Activated CD8-positive, alpha-beta T cell treated with anti-CD3 and anti-CD28 coated beads for 36 hours (primary cell): ENCODE results near the gene MEG3. TPM values are rescaled to one million over a fixed set of nuclear protein-coding genes. Genes with fewer than 3 reads are reported as not detected.

ENCODE experiments used
- ATAC-seq: fragments of 200-7000 bp; cut with Tn5 transposase; one replicate; pipeline ENCODE4 v1.10.0; 2021; ENCODE audit warnings: mild to moderate bottlenecking, moderate library complexity
- CTCF ChIA-PET: fragments of 350-600 bp; sonication (Branson Sonifier 250); formaldehyde crosslinking; loops from one replicate; lab custom pipeline; 2021; ENCODE audit warnings: antibody characterized with exemption; lab: Charles Lee
- POLR2A ChIA-PET: fragments of 350-600 bp; sonication (Branson Sonifier 250); formaldehyde crosslinking; loops from one replicate; lab custom pipeline; 2021; ENCODE audit warnings: antibody characterized with exemption; lab: Charles Lee
- DNase-seq: peaks from one replicate; pipeline ENCODE4 v3.0.0-alpha.2; 2020
- H3K27ac Mint-ChIP-seq: one replicate; pipeline ENCODE4 v1.8.0; 2021; ENCODE audit warnings: mild to moderate bottlenecking, mixed read lengths
- H3K27me3 Mint-ChIP-seq: one replicate; pipeline ENCODE4 v1.8.0; 2021; ENCODE audit warnings: mixed read lengths
- H3K36me3 Mint-ChIP-seq: one replicate; pipeline ENCODE4 v1.8.0; 2021; ENCODE audit warnings: low read depth, mixed read lengths
- H3K4me1 Mint-ChIP-seq: one replicate; pipeline ENCODE4 v1.8.0; 2021; ENCODE audit warnings: low read depth, mixed read lengths
- H3K4me3 Mint-ChIP-seq: one replicate; pipeline ENCODE4 v1.8.0; 2021; ENCODE audit warnings: mild to moderate bottlenecking, moderate library complexity, mixed read lengths
- H3K9me3 Mint-ChIP-seq: one replicate; pipeline ENCODE4 v1.8.0; 2021; ENCODE audit warnings: mixed read lengths
- intact Hi-C: fragments of 100-400 bp; cut with micrococcal nuclease; formaldehyde crosslinking; loops from one replicate; pipeline ENCODE4 v1.10.0; 2022
- total RNA-seq, 2 experiments: library from RNA; stranded (reverse); gene quantifications; one replicate each; pipeline ENCODE4 v1.2.3, GENCODE V29; 2021
- TF ChIP-seq, protein P1 (sequence below): fragments of 200-600 bp; IDR thresholded peaks from one replicate; pipeline ENCODE4 v1.8.0; 2022; ENCODE audit warnings: antibody characterized with exemption, mild to moderate bottlenecking

MEG3 gene
- total RNA-seq, 2 experiments from 2014 or later, result not detected

DNA sequence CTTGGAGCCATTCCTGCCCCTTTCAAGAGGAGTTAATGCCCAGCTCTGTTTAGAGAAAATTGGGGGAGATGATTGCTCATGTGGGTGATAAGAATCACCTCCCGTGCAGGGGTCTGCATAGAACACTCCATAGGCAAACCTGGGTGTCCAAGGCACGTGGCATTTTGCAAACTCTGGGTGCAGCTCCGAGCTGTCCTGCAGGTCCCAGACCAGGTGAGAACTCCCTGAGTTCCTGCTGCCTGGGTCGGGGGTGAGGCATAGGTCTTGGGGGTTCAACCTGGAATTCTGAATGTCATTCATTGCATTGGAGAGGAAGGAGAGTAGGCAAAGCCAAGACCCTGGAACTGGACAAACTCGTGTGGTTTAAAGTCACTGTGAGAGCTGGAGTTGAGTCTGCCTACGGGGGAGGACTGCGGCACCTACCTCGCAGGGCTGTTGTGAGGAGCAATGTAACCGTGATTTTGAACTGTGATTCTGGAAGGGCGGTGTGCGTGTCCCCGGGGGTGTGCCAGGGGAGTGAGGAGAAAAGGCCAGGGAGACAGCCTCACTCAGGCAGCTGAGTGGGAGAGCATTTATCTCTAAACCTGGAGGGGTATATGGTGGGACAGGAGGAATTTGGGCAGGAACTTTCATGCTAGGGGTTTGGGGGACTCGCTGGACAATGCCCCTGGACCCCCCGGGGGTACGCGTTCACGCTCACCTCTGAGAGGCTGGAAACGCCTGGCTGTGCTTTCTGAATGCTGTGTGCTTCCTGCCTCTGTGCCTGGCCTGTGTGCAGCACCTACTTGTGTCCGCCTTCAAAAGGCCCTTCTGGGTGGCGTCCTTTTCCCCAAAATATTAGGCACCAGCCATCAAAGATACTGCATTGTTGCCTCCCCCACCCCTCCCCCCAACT is 30.4 kb downstream of the MEG3 start:
- ATAC-seq (no peak), DNase-seq (no peak)
- intact Hi-C loops, result no loop called here
- TF ChIP-seq, protein P1, sequence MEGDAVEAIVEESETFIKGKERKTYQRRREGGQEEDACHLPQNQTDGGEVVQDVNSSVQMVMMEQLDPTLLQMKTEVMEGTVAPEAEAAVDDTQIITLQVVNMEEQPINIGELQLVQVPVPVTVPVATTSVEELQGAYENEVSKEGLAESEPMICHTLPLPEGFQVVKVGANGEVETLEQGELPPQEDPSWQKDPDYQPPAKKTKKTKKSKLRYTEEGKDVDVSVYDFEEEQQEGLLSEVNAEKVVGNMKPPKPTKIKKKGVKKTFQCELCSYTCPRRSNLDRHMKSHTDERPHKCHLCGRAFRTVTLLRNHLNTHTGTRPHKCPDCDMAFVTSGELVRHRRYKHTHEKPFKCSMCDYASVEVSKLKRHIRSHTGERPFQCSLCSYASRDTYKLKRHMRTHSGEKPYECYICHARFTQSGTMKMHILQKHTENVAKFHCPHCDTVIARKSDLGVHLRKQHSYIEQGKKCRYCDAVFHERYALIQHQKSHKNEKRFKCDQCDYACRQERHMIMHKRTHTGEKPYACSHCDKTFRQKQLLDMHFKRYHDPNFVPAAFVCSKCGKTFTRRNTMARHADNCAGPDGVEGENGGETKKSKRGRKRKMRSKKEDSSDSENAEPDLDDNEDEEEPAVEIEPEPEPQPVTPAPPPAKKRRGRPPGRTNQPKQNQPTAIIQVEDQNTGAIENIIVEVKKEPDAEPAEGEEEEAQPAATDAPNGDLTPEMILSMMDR, result no peak
- H3K27ac Mint-ChIP-seq, result no peak overlapping the region
- H3K36me3 Mint-ChIP-seq, result no peaks in the 10 kb centered on the region
- H3K27me3 Mint-ChIP-seq, result no peaks in the 10 kb centered on the region
- ChIA-PET POLR2A (no interaction called here), CTCF (no interaction called here)
- H3K4me3 Mint-ChIP-seq, result no peak overlapping the region
- H3K4me1 Mint-ChIP-seq, result no peaks in the 10 kb centered on the region
- no peaks in the 10 kb centered on the region for H3K9me3 Mint-ChIP-seq

DNA sequence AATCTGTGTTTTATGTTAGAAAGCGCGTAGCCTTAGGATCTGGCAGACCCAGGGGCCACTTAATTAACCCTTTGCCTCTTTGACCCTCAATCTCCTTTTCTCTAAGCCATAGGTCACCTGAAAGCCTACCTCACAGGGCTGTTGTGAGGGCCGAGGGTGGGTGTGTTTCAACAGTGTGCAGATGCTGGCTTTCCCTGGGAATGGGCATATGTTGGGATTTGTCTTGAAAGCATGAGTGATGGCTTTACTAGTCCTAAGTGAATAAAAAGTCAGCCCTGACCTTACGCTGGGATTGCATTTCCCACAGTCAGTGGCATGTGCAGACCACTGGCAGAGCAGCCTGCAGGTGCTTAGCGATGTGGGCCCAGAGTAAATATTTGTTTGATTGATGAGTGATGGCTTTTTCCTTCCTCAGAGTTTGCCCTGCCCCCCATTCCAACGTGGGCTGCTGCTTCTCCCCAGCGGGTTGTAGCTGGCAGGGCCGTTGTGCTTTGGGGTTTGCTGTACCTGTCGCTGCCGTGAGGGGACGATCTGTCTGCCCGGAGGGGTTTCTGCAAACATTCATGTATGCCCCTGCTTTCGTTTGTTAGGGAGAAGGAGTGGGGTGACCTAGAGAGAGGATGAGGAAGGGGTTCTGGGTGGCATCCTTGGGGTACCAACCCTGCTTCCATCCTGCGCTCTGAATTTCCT is 31.5 kb downstream of the MEG3 start:
- TF ChIP-seq, protein P1, result no peak
- H3K36me3 Mint-ChIP-seq, result no peaks in the 10 kb centered on the region
- no peak overlapping the region for H3K27ac Mint-ChIP-seq
- POLR2A ChIA-PET, result no interaction called here
- no peaks in the 10 kb centered on the region for H3K4me1 Mint-ChIP-seq
- no peak for DNase-seq
- ATAC-seq, result no peak
- CTCF ChIA-PET, result no interaction called here
- intact Hi-C loops, result no loop called here
- no peak overlapping the region for H3K4me3 Mint-ChIP-seq
- no peaks in the 10 kb centered on the region for H3K9me3 Mint-ChIP-seq
- no peaks in the 10 kb centered on the region for H3K27me3 Mint-ChIP-seq

DNA sequence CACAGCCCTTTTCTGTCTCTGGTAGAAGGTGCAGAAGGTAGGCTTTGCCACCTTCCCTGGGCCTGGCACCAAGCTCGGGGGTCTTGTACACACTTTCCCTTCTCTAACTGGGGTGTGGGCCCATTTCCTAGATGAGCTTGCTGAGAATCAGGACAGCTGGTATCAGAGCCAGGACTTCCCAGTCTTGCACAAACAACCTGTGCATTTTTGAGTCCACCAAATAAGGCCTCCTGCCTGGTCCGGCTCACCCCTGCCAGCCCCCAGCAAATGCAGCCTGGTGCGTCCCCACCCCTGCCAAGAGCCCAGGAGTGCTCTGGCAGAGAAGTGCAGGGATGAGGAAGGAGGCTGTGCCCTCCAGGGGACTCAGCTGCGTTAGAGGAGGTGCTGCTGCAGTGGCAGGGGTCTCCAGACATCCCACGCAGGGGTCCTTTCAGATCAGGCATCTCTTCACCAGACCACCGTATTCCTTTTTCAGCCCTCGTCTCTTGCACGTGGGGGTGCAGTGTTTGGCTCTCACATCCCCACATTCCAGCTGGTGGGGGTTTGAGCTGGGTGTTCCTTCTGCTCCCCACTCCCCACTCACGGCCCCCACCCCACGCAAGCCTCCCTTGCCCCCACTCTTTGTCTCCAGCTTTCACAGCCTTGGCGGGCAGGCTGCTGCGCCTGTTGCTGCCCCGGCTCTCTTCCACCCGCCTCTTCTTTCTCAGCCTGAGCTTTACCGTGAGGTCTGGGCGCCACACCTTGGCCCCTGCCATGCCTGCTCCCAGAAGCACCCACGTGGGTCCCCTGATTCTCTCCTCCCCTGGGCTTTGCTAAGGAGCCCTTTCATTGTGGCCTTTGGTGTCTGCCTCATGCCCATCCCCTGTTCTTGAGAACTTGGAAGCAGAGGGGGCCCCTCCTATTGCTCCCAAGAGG is 32.3 kb downstream of the MEG3 start:
- Mint-ChIP-seq H3K4me3 (no peak overlapping the region), H3K9me3 (no peaks in the 10 kb centered on the region), H3K4me1 (no peaks in the 10 kb centered on the region), H3K27ac (no peak overlapping the region), H3K27me3 (no peaks in the 10 kb centered on the region), H3K36me3 (no peaks in the 10 kb centered on the region)
- CTCF ChIA-PET, result no interaction called here
- ATAC-seq (no peak), DNase-seq (no peak)
- POLR2A ChIA-PET, result no interaction called here
- TF ChIP-seq, protein P1, result no peak
- intact Hi-C loops, result no loop called here

- no peak for ATAC-seq
- no peak for DNase-seq
- Mint-ChIP-seq H3K4me1 (no peaks in the 10 kb centered on the region), H3K27ac (no peak overlapping the region), H3K9me3 (no peaks in the 10 kb centered on the region), H3K36me3 (no peaks in the 10 kb centered on the region), H3K27me3 (no peaks in the 10 kb centered on the region), H3K4me3 (no peak overlapping the region)
- ChIA-PET POLR2A (no interaction called here), CTCF (interaction anchor here (0.9 kb wide), 1 partner anchor 8 kb away, joined by 3 read pairs; no protein-coding TSS in a partner anchor)
- intact Hi-C loops, result no loop called here
- TF ChIP-seq, protein P1, result no peak
These were observed 32.9 kb downstream of the MEG3 start for GRCh38 chr14:100858838-100859220.
